Subcutaneous abdominal adipose tissue (tissue), 5 donors: ENCODE results near the gene STMND1.
"Not testable (repeated sequence)": the region's sequence is repeated elsewhere in the genome, so short reads cannot be mapped to it uniquely, and the experiment has no call there.

Experiments used
- H3K27ac ChIP-seq: one replicate; pipeline ENCODE4 v1.7.0; 2013; ENCODE audit warnings: low read depth, mild to moderate bottlenecking, inconsistent platforms, low read length, moderate library complexity
- H3K27me3 ChIP-seq, 5 donors: one replicate each; pipeline ENCODE4 v1.7.0; 2013; ENCODE audit warnings: low read length in 5 of 5, inconsistent platforms in 1 of 5; ENCODE audit not compliant: control insufficient read depth in 5 of 5, insufficient read depth in 4 of 5
- H3K36me3 ChIP-seq, 5 donors: one replicate each; pipeline ENCODE4 v1.7.0; 2013; ENCODE audit warnings: low read length in 5 of 5; ENCODE audit not compliant: control insufficient read depth in 5 of 5, insufficient read depth in 5 of 5
- H3K4me1 ChIP-seq, 5 donors: one replicate each; pipeline ENCODE4 v1.7.0; 2013; ENCODE audit warnings: low read length in 5 of 5, mild to moderate bottlenecking in 3 of 5, moderate library complexity in 1 of 5; ENCODE audit not compliant: control insufficient read depth in 5 of 5, insufficient read depth in 5 of 5
- H3K4me3 ChIP-seq, 5 donors: one replicate each; pipeline ENCODE4 v1.7.0; 2013; ENCODE audit warnings: low read length in 5 of 5, low read depth in 1 of 5
- H3K9ac ChIP-seq, 5 donors: one replicate each; pipeline ENCODE4 v1.7.0; 2013; ENCODE audit warnings: low read length in 5 of 5, mild to moderate bottlenecking in 4 of 5, moderate library complexity in 3 of 5
- H3K9me3 ChIP-seq, 5 donors: one replicate each; pipeline ENCODE4 v1.7.0; 2013; ENCODE audit warnings: low read length in 5 of 5; ENCODE audit not compliant: control insufficient read depth in 5 of 5
- donor health status: healthy.
- donor health status: healthy.
- donor health status: healthy.
- donor health status: healthy.
- donor health status: healthy.

The STMND1 gene

GRCh38 chr6:17068972-17069371 lies 32.9 kb upstream of the STMND1 start:
- H3K36me3 ChIP-seq, H3K9ac ChIP-seq, H3K4me1 ChIP-seq, H3K27me3 ChIP-seq, H3K27ac ChIP-seq, H3K4me3 ChIP-seq: not testable (repeated sequence)
- H3K9me3 ChIP-seq, result peaks cover 0 to 12% (median 7%) of the 10 kb centered on the region in 5 donors

- H3K4me1 ChIP-seq, H3K4me3 ChIP-seq, H3K9ac ChIP-seq, H3K36me3 ChIP-seq, H3K27me3 ChIP-seq, H3K27ac ChIP-seq: not testable (repeated sequence)
- H3K9me3 ChIP-seq, result peaks cover 0 to 12% (median 7%) of the 10 kb centered on the region in 5 donors
Observed at GRCh38 chr6:17070400-17070799, 31.4 kb upstream of the STMND1 start.

- not testable (repeated sequence) for H3K9me3 ChIP-seq, H3K4me3 ChIP-seq, H3K27me3 ChIP-seq, H3K36me3 ChIP-seq, H3K4me1 ChIP-seq, H3K27ac ChIP-seq, H3K9ac ChIP-seq
Observed at GRCh38 chr6:17073596-17073995, 28.3 kb upstream of the STMND1 start.

GRCh38 chr6:17081273-17081672 lies 20.6 kb upstream of the STMND1 start:
- Histone ChIP-seq H3K9ac (no peak overlapping the region), H3K4me1 (no peaks in the 10 kb centered on the region), H3K27me3 (peaks cover 0 to 5% (median 0%) of the 10 kb centered on the region in 5 donors), H3K27ac (no peak overlapping the region), H3K36me3 (no peaks in the 10 kb centered on the region), H3K9me3 (no peaks in the 10 kb centered on the region), H3K4me3 (no peak overlapping the region)

- Histone ChIP-seq H3K4me3 (no peak overlapping the region), H3K27ac (no peak overlapping the region), H3K36me3 (no peaks in the 10 kb centered on the region), H3K9ac (no peak overlapping the region), H3K4me1 (no peaks in the 10 kb centered on the region), H3K27me3 (peaks cover 0 to 5% (median 0%) of the 10 kb centered on the region in 5 donors), H3K9me3 (no peaks in the 10 kb centered on the region)
Observed at GRCh38 chr6:17081860-17082508, 19.9 kb upstream of the STMND1 start.

GRCh38 chr6:17083397-17083796 lies 18.5 kb upstream of the STMND1 start:
- no peaks in the 10 kb centered on the region for H3K9me3 ChIP-seq
- no peak overlapping the region for H3K27ac ChIP-seq
- no peaks in the 10 kb centered on the region for H3K4me1 ChIP-seq
- peaks cover 0 to 5% (median 0%) of the 10 kb centered on the region in 5 donors for H3K27me3 ChIP-seq
- no peak overlapping the region for H3K4me3 ChIP-seq
- no peaks in the 10 kb centered on the region for H3K36me3 ChIP-seq
- no peak overlapping the region for H3K9ac ChIP-seq

- H3K4me3 ChIP-seq, result no peak overlapping the region
- H3K27ac ChIP-seq, result no peak overlapping the region
- no peak overlapping the region for H3K9ac ChIP-seq
- peaks cover 0 to 3% (median 0%) of the 10 kb centered on the region in 5 donors for H3K4me1 ChIP-seq
- no peaks in the 10 kb centered on the region for H3K27me3 ChIP-seq
- H3K36me3 ChIP-seq, result no peaks in the 10 kb centered on the region
- H3K9me3 ChIP-seq, result peaks cover 0 to 2% (median 0%) of the 10 kb centered on the region in 5 donors
Observed at GRCh38 chr6:17086469-17086868, 15.4 kb upstream of the STMND1 start.

- Histone ChIP-seq H3K27ac (no peak overlapping the region), H3K4me3 (no peak overlapping the region), H3K4me1 (peaks cover 0 to 3% (median 0%) of the 10 kb centered on the region in 5 donors), H3K36me3 (no peaks in the 10 kb centered on the region), H3K9ac (no peak overlapping the region), H3K27me3 (no peaks in the 10 kb centered on the region), H3K9me3 (peaks cover 0 to 2% (median 0%) of the 10 kb centered on the region in 5 donors)
Observed at GRCh38 chr6:17088091-17088611, 13.7 kb upstream of the STMND1 start.

- H3K27ac ChIP-seq, result no peak overlapping the region
Observed at GRCh38 chr6:17091122-17091521, 10.7 kb upstream of the STMND1 start.

GRCh38 chr6:17093686-17094085 lies 8.2 kb upstream of the STMND1 start:
- Histone ChIP-seq H3K4me1 (peaks cover 0 to 1% (median 0%) of the 10 kb centered on the region in 5 donors), H3K9ac (no peak overlapping the region), H3K9me3 (peaks cover 0 to 2% (median 0%) of the 10 kb centered on the region in 5 donors), H3K4me3 (no peak overlapping the region), H3K36me3 (no peaks in the 10 kb centered on the region), H3K27ac (no peak overlapping the region), H3K27me3 (no peaks in the 10 kb centered on the region)

More at GRCh38 chr6:17091122-17091521, 10.7 kb upstream of the STMND1 start:
- Histone ChIP-seq H3K9ac (no peak overlapping the region), H3K9me3 (peaks cover 0 to 2% (median 0%) of the 10 kb centered on the region in 5 donors), H3K36me3 (no peaks in the 10 kb centered on the region), H3K4me3 (no peak overlapping the region), H3K27me3 (no peaks in the 10 kb centered on the region), H3K4me1 (peaks cover 0 to 3% (median 0%) of the 10 kb centered on the region in 5 donors)
